PC-9 (cell line): ENCODE results near the gene IFI44L. TPM values are rescaled to one million over a fixed set of nuclear protein-coding genes. Genes with fewer than 3 reads are reported as not detected.

Experiments used
- BruUV-seq: library from RNA; stranded (reverse); fragments of 400-500 nt; replicated peaks from 2 replicates; lab custom pipeline; 2021; lab: Mats Ljungman, UMichigan
- CTCF ChIA-PET: fragments of 300-600 bp; sonication (Branson Sonifier 250); formaldehyde crosslinking; loops from one replicate; lab custom pipeline; 2022; ENCODE audit warnings: antibody characterized with exemption; lab: Charles Lee
- POLR2A ChIA-PET: fragments of 300-600 bp; sonication (Branson Sonifier 250); formaldehyde crosslinking; loops from one replicate; lab custom pipeline; 2022; ENCODE audit warnings: antibody characterized with exemption; ENCODE audit not compliant: unreplicated experiment; lab: Charles Lee
- DNase-seq, 2 experiments: peaks; one replicate each; pipeline versions ENCODE4 v3.0.0 to v3.0.0-alpha.2; 2015 to 2022; ENCODE audit warnings: mixed read lengths in 1 of 2
- H2AFZ ChIP-seq: fragments of 200-600 bp; sonication (generic); 2 replicates; pipeline ENCODE4 v1.8.1; 2017; ENCODE audit warnings: antibody characterized with exemption
- H3F3A ChIP-seq: fragments of 200-600 bp; sonication (generic); 2 replicates; pipeline ENCODE4 v1.8.1; 2017; ENCODE audit warnings: antibody characterized with exemption, mild to moderate bottlenecking, low read depth; ENCODE audit not compliant: insufficient read depth
- H3K27ac ChIP-seq: fragments of 200-600 bp; sonication (generic); 2 replicates; pipeline ENCODE4 v1.6.1; 2016; ENCODE audit warnings: mixed run types
- H3K27me3 ChIP-seq: fragments of 200-600 bp; sonication (generic); 2 replicates; pipeline ENCODE4 v1.6.1; 2016; ENCODE audit warnings: low read depth, mixed run types; ENCODE audit not compliant: insufficient read depth
- H3K36me3 ChIP-seq: fragments of 200-600 bp; sonication (generic); 2 replicates; pipeline ENCODE4 v1.6.1; 2016; ENCODE audit warnings: low read depth, mixed run types
- H3K4me1 ChIP-seq: fragments of 200-600 bp; sonication (generic); replicated peaks from 2 replicates; pipeline ENCODE4 v1.6.1; 2016; ENCODE audit warnings: mixed run types; ENCODE audit not compliant: insufficient read depth
- H3K4me2 ChIP-seq: fragments of 200-600 bp; sonication (generic); 2 replicates; pipeline ENCODE4 v1.6.1; 2017; ENCODE audit warnings: mixed run types
- H3K4me3 ChIP-seq: fragments of 200-600 bp; sonication (generic); 2 replicates; pipeline ENCODE4 v1.6.1; 2016; ENCODE audit warnings: mixed run types
- H3K79me2 ChIP-seq: fragments of 200-600 bp; sonication (generic); 2 replicates; pipeline ENCODE4 v1.6.1; 2017; ENCODE audit warnings: low read depth, mixed run types
- H3K9me2 ChIP-seq: fragments of 200-600 bp; sonication (generic); 2 replicates; pipeline ENCODE4 v1.8.1; 2017; ENCODE audit warnings: mild to moderate bottlenecking; ENCODE audit not compliant: insufficient read depth
- H3K9me3 ChIP-seq: fragments of 200-600 bp; sonication (generic); 2 replicates; pipeline ENCODE4 v1.8.1; 2016; ENCODE audit warnings: low read depth; ENCODE audit not compliant: insufficient read depth
- H4K20me1 ChIP-seq: fragments of 200-600 bp; sonication (generic); 2 replicates; pipeline ENCODE4 v1.8.1; 2017; ENCODE audit not compliant: insufficient read depth
- EZH2 ChIP-seq: fragments of 200-600 bp; sonication (generic); IDR thresholded peaks from 2 replicates; pipeline ENCODE4 v1.8.0; 2017; ENCODE audit warnings: antibody characterized with exemption, low read depth
- intact Hi-C: fragments of 100-400 bp; cut with micrococcal nuclease; formaldehyde crosslinking; loops from one replicate; pipeline ENCODE4 v1.10.0; 2022; ENCODE audit not compliant: unreplicated experiment
- total RNA-seq: library from RNA; stranded (reverse); gene quantifications from 2 replicates; pipeline ENCODE4 v1.2.3, GENCODE V29; 2021
- TF ChIP-seq, protein P1 (sequence below): fragments of 200-600 bp; sonication (generic); conservative IDR thresholded peaks from 2 replicates; pipeline ENCODE4 v1.6.1; 2017; ENCODE audit warnings: mixed run types, antibody characterized with exemption, mild to moderate bottlenecking, moderate library complexity

Gene IFI44L
- total RNA-seq, 1 experiment from 2014 or later = 0.70 TPM

DNA sequence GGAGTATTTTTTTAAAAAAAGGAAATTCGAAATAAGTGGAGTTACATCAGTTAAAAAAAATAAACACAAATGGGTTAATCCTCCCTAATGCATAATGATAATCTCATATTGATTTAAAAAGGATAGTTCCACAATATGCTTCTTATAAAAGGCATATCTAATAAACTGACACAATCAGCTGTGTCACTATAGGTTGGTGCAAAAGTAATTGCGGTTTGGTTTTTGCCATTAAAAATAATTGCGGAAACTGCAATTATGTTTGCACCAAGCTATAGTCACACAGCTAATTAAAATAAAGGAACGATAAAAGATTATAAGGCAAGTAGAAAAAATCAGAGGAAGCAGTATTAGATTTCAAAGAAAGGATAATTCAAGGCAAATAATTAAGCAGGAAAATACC lies 21.0 kb upstream of the IFI44L start:
- Histone ChIP-seq H4K20me1 (no peaks in the 10 kb centered on the region), H3K4me2 (no peak overlapping the region), H2AFZ (no peak overlapping the region), H3K4me1 (no peaks in the 10 kb centered on the region), H3K9me2 (no peaks in the 10 kb centered on the region; the same call in 1 of the 2 replicates), H3K36me3 (no peaks in the 10 kb centered on the region), H3K27ac (no peak overlapping the region), H3K79me2 (no peaks in the 10 kb centered on the region), H3K4me3 (no peak overlapping the region), H3K27me3 (no peaks in the 10 kb centered on the region), H3F3A (no peaks in the 10 kb centered on the region), H3K9me3 (0 out of 2 replicates have a peak, but pooled peaks cover 4% of the 10 kb centered on the region)
- intact Hi-C loops = no loop called here
- POLR2A ChIA-PET = no interaction called here
- CTCF ChIA-PET = interaction anchor here (0.5 to 0.6 kb wide), 2 partner anchors 95 to 879 kb away, joined by 4 to 5 read pairs; no protein-coding TSS in a partner anchor
- no peak for DNase-seq
- BruUV-seq = no TSS peak
- TF ChIP-seq EZH2 = no peak
- TF ChIP-seq, protein P1, sequence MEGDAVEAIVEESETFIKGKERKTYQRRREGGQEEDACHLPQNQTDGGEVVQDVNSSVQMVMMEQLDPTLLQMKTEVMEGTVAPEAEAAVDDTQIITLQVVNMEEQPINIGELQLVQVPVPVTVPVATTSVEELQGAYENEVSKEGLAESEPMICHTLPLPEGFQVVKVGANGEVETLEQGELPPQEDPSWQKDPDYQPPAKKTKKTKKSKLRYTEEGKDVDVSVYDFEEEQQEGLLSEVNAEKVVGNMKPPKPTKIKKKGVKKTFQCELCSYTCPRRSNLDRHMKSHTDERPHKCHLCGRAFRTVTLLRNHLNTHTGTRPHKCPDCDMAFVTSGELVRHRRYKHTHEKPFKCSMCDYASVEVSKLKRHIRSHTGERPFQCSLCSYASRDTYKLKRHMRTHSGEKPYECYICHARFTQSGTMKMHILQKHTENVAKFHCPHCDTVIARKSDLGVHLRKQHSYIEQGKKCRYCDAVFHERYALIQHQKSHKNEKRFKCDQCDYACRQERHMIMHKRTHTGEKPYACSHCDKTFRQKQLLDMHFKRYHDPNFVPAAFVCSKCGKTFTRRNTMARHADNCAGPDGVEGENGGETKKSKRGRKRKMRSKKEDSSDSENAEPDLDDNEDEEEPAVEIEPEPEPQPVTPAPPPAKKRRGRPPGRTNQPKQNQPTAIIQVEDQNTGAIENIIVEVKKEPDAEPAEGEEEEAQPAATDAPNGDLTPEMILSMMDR = no peak

DNA sequence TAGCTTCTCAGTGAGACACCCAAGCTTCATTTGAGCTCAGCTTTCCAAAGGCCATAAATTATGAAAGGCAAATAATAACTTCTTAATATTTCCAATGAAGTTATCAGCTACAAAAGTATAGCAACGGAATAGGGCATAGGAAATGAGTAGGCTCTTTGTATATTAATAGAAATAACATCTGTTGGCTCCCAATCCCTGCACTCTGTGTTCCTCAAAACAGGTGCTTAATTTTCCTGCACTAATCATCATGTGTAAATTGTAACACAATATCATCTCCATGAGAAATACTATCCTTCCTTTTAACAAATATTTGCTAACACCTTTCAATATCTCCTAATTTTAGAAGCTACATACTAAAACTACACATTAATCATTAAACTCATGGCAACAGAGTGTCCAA lies 19.2 kb upstream of the IFI44L start:
- DNase-seq = no peak
- no TSS peak for BruUV-seq
- no peaks in the 10 kb centered on the region; the same call in 1 of the 2 replicates for H3K9me2 ChIP-seq
- no peaks in the 10 kb centered on the region for H3K36me3 ChIP-seq
- ChIA-PET POLR2A (no interaction called here), CTCF (no interaction called here)
- TF ChIP-seq, protein P1 = no peak
- no peak for TF ChIP-seq EZH2
- H2AFZ ChIP-seq = no peak overlapping the region
- no peaks in the 10 kb centered on the region for H3K79me2 ChIP-seq
- H3K4me1 ChIP-seq = no peaks in the 10 kb centered on the region
- H3K4me3 ChIP-seq = no peak overlapping the region
- no peak overlapping the region for H3K27ac ChIP-seq
- intact Hi-C loops = no loop called here
- no peaks in the 10 kb centered on the region for H4K20me1 ChIP-seq
- no peaks in the 10 kb centered on the region for H3K27me3 ChIP-seq
- no peaks in the 10 kb centered on the region for H3F3A ChIP-seq
- no peaks in the 10 kb centered on the region for H3K9me3 ChIP-seq
- no peak overlapping the region for H3K4me2 ChIP-seq

DNA sequence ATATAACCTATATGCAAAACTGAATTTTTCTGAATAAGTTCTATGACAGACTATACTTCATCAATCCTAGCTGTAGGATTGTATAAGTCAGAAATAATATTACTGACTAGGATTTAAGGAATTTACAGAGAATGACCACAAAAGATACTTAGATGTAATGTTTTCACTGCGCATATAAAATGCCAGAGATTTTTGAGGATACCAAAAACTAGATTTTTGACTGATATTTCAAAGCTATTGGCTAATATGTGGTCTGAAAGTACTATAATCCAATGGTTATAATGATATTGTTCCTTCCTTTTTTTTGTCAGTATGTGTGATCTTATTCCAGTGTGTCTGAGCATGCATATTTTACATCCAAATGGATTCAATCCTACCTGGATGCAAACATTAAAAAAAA lies 17.0 kb upstream of the IFI44L start:
- TF ChIP-seq, protein P1 = no peak
- TF ChIP-seq EZH2 = no peak
- Histone ChIP-seq H3K27ac (no peak overlapping the region), H3K4me1 (no peaks in the 10 kb centered on the region), H3F3A (no peaks in the 10 kb centered on the region), H3K4me3 (no peak overlapping the region), H3K79me2 (no peaks in the 10 kb centered on the region), H4K20me1 (no peaks in the 10 kb centered on the region), H2AFZ (no peak overlapping the region), H3K4me2 (no peak overlapping the region), H3K27me3 (no peaks in the 10 kb centered on the region), H3K9me3 (no peaks in the 10 kb centered on the region), H3K9me2 (no peaks in the 10 kb centered on the region; the same call in 1 of the 2 replicates), H3K36me3 (no peaks in the 10 kb centered on the region)
- POLR2A ChIA-PET = no interaction called here
- CTCF ChIA-PET = no interaction called here
- DNase-seq = no peak
- no TSS peak for BruUV-seq
- intact Hi-C loops = no loop called here
